OCI-LY7 (cell line): Measurements from ENCODE around the gene PI4K2A.

Source experiments
- CTCF ChIP-seq: fragments of 200-600 bp; sonication (generic); conservative IDR thresholded peaks from 2 replicates; pipeline ENCODE4 v1.5.1; 2014; ENCODE audit warnings: mild to moderate bottlenecking, antibody characterized with exemption, low read length, moderate library complexity, mixed read lengths
- EZH2phosphoT487 ChIP-seq: fragments of 200-600 bp; sonication (generic); IDR thresholded peaks from 2 replicates; pipeline ENCODE4 v1.6.1; 2018; ENCODE audit warnings: low read depth, borderline replicate concordance, mild to moderate bottlenecking, mixed run types, antibody characterized with exemption, low read length, moderate library complexity, mixed read lengths

- TF ChIP-seq CTCF (no peak), EZH2phosphoT487 (no peak)
These were observed 63.1 kb downstream of the PI4K2A start for GRCh38 chr10:97703398-97704067.
